Panc1 (cell line): ENCODE results near the gene ZNF511. TPM values are rescaled to one million over a fixed set of nuclear protein-coding genes. Genes with fewer than 3 reads are reported as not detected.

ENCODE experiments used
- ATAC-seq: fragments of 200-7000 bp; cut with Tn5 transposase; 2 replicates; pipeline ENCODE4 v1.9.1; 2020; ENCODE audit warnings: mild to moderate bottlenecking, moderate library complexity
- BruUV-seq: library from RNA; stranded (reverse); fragments of 400-500 nt; replicated peaks from 2 replicates; lab custom pipeline; 2021; lab: Mats Ljungman, UMichigan
- CTCF ChIA-PET: fragments of 300-600 bp; sonication (Branson Sonifier 250); formaldehyde crosslinking; loops from one replicate; lab custom pipeline; 2022; ENCODE audit warnings: antibody characterized with exemption; lab: Charles Lee
- POLR2A ChIA-PET: fragments of 300-600 bp; sonication (Branson Sonifier 250); formaldehyde crosslinking; loops from one replicate; lab custom pipeline; 2022; ENCODE audit warnings: antibody characterized with exemption; lab: Charles Lee
- DNase-seq: peaks from one replicate; pipeline ENCODE4 v3.0.0-alpha.2; 2010; ENCODE audit warnings: low read depth, low spot score
- H3K27ac ChIP-seq: 2 replicates; pipeline ENCODE4 v1.5.1; 2011; ENCODE audit warnings: mild to moderate bottlenecking, low read length, inconsistent platforms
- H3K27me3 ChIP-seq: fragments of 200-500 bp; sonication (Bioruptor generic); 2 replicates; pipeline ENCODE4 v1.6.0; 2014; ENCODE audit warnings: low read length, inconsistent platforms; ENCODE audit not compliant: control insufficient read depth, insufficient read depth
- H3K36me3 ChIP-seq: fragments of 200-500 bp; sonication (Bioruptor generic); 2 replicates; pipeline ENCODE4 v1.5.1; 2014; ENCODE audit warnings: inconsistent platforms, mild to moderate bottlenecking, low read length, moderate library complexity; ENCODE audit not compliant: control insufficient read depth, insufficient read depth
- H3K4me1 ChIP-seq: 2 replicates; pipeline ENCODE4 v1.5.1; 2011; ENCODE audit warnings: inconsistent platforms, mild to moderate bottlenecking, low read length, moderate library complexity; ENCODE audit not compliant: control insufficient read depth, insufficient read depth
- H3K4me3 ChIP-seq, 2 experiments: 2 replicates each; pipeline ENCODE4 v1.5.1; 2011 to 2012; ENCODE audit warnings: low read depth in 2 of 2, low read length in 2 of 2, mild to moderate bottlenecking in 2 of 2, inconsistent platforms in 1 of 2, moderate library complexity in 1 of 2
- H3K9me3 ChIP-seq: fragments of 200-500 bp; sonication (Bioruptor generic); 2 replicates; pipeline ENCODE4 v1.5.1; 2014; ENCODE audit warnings: low read depth, mild to moderate bottlenecking, inconsistent platforms, low read length, moderate library complexity; ENCODE audit not compliant: control insufficient read depth, insufficient read depth
- POLR2AphosphoS5 ChIP-seq: IDR thresholded peaks from 2 replicates; pipeline ENCODE4 v1.6.1; 2012; ENCODE audit warnings: mild to moderate bottlenecking, low read depth, low read length, moderate library complexity
- SIN3A ChIP-seq: IDR thresholded peaks from 2 replicates; pipeline ENCODE4 v1.6.1; 2012; ENCODE audit warnings: low read depth, mild to moderate bottlenecking, low read length, moderate library complexity, borderline replicate concordance; ENCODE audit not compliant: insufficient read depth
- TCF7L2 ChIP-seq: IDR thresholded peaks from 2 replicates; pipeline ENCODE4 v1.6.1; 2011; ENCODE audit warnings: mild to moderate bottlenecking, low read depth, low read length, inconsistent platforms
- in situ Hi-C: cut with HindIII; loops from 2 replicates; pipeline ENCODE4 v1.10.0; 2016; ENCODE audit warnings: low sequenced_read_pairs, low pct_unique_long_range_greater_than_20kb
- intact Hi-C: fragments of 100-400 bp; cut with micrococcal nuclease; formaldehyde crosslinking; loops from one replicate; pipeline ENCODE4 v1.10.0; 2022; ENCODE audit not compliant: unreplicated experiment
- total RNA-seq: library from RNA; stranded (reverse); gene quantifications from one replicate; pipeline ENCODE4 v1.2.1, GENCODE V29; 2021; ENCODE audit not compliant: unreplicated experiment
- TF ChIP-seq, protein P1 (sequence below), 2 experiments: IDR thresholded peaks; 2 replicates each; pipeline ENCODE4 v1.6.1; 2011 to 2012; ENCODE audit warnings: low read depth in 2 of 2, control low read depth in 1 of 2, low read length in 1 of 2, mild to moderate bottlenecking in 1 of 2, moderate library complexity in 1 of 2; ENCODE audit not compliant: insufficient read depth in 1 of 2
- TF ChIP-seq, protein P2 (sequence below): fragments of 450-650 bp; IDR thresholded peaks from 2 replicates; pipeline ENCODE4 v1.5.1; 2017; ENCODE audit warnings: mild to moderate bottlenecking

Gene ZNF511
- total RNA-seq, 1 experiment from 2014 or later = 93.8 TPM

DNA sequence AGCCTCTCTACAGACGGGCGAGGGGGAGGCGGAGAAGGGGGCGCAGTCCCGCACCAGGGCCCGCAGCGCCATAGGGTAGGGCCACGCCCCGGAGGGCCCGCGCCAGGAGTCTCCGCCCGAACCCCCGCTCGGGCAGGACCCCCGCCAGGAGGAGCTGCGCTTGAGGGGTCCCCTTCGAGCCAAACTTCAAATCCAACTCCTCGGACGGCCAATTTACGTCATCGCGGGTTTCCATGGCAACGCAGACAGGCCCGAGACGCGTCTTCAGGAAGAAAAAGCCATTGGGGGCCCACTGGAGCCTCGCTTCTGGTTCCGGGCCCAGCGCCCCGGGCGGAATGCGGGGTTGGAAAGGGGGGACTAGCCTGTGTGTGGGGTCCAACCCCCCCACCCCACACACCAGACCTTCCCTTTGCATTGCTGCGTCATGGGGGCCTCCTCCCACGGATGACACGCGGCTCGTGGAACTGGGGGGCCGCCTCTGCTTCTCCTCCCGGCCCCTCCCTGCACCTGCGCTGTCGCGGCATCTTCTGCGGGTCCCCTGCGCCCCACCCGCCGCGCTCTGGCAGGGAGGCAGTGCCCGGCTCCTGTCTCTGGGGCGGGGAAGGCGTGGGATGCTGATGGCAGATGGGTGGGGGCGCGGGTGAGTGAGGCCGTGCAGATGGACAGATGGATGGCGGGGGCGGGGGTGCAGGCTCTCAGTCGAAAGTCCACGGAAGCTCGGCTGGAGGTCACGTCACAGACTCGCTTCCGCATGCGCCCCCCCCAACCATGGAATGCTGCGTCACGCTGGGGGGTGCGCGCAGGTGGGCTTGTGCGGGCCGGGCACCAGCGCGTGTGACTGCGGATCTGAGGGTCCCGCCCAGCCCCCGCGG, 26.8 kb downstream of the ZNF511 start:
- CTCF ChIA-PET = no interaction called here
- BruUV-seq = no TSS peak

DNA sequence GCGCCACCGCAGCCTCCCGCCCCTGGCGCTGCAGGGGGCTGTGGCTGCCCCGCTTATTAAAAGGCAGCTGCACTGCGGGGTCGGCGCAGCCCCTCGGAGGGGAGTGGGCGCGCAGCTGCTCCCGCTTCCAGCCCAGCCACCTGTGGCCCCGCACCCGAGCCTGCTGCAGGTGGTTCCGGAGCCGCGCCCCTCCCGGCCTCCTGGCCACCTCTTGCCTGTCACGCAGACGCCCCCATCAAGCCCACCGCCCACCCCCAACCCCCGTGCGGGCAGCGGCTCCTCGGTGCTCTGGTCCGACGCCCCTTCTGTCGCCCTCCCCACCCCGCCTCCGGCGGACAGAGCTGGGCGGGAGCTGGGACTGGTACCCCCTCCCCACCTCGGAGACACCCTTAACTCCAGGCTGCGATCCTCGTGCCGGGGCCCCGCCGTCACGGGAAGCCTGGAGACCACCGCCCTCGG, 27.4 kb downstream of the ZNF511 start:
- Histone ChIP-seq H3K27ac (no peak overlapping the region), H3K9me3 (no peaks in the 10 kb centered on the region), H3K4me3 (peak overlapping the region in 1 of 2 experiments; percentile 65; a peak in 1 of 4 replicates), H3K36me3 (no peaks in the 10 kb centered on the region), H3K27me3 (peaks cover 16% of the 10 kb centered on the region), H3K4me1 (no peaks in the 10 kb centered on the region)
- DNase-seq (no peak), ATAC-seq (peak; percentile 27)
- no TSS peak for BruUV-seq
- POLR2A ChIA-PET = no interaction called here
- CTCF ChIA-PET = no interaction called here
- TF ChIP-seq POLR2AphosphoS5 (no peak), SIN3A (no peak), TCF7L2 (no peak)
- TF ChIP-seq, protein P1, sequence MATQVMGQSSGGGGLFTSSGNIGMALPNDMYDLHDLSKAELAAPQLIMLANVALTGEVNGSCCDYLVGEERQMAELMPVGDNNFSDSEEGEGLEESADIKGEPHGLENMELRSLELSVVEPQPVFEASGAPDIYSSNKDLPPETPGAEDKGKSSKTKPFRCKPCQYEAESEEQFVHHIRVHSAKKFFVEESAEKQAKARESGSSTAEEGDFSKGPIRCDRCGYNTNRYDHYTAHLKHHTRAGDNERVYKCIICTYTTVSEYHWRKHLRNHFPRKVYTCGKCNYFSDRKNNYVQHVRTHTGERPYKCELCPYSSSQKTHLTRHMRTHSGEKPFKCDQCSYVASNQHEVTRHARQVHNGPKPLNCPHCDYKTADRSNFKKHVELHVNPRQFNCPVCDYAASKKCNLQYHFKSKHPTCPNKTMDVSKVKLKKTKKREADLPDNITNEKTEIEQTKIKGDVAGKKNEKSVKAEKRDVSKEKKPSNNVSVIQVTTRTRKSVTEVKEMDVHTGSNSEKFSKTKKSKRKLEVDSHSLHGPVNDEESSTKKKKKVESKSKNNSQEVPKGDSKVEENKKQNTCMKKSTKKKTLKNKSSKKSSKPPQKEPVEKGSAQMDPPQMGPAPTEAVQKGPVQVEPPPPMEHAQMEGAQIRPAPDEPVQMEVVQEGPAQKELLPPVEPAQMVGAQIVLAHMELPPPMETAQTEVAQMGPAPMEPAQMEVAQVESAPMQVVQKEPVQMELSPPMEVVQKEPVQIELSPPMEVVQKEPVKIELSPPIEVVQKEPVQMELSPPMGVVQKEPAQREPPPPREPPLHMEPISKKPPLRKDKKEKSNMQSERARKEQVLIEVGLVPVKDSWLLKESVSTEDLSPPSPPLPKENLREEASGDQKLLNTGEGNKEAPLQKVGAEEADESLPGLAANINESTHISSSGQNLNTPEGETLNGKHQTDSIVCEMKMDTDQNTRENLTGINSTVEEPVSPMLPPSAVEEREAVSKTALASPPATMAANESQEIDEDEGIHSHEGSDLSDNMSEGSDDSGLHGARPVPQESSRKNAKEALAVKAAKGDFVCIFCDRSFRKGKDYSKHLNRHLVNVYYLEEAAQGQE (IDR thresholded peaks at IDR 0.05; ENCODE audit: insufficient read depth in 1 of 2, low read depth in 2 of 2, low read length in 1 of 2) = no peak
- in situ Hi-C loops (no loop called here), intact Hi-C loops (no loop called here)

More for the DNA sequence above, 26.8 kb downstream of the ZNF511 start:
- Histone ChIP-seq H3K27me3 (peaks cover 16% of the 10 kb centered on the region), H3K4me3 (peak overlapping the region; percentile 44 to 65), H3K4me1 (no peaks in the 10 kb centered on the region), H3K9me3 (no peaks in the 10 kb centered on the region), H3K36me3 (no peaks in the 10 kb centered on the region), H3K27ac (no peak overlapping the region)
- POLR2A ChIA-PET = no interaction called here
- in situ Hi-C loops = no loop called here
- DNase-seq (no peak), ATAC-seq (peak; percentile 76)
- intact Hi-C loops = no loop called here
- TF ChIP-seq, protein P1 (IDR thresholded peaks at IDR 0.05; ENCODE audit: insufficient read depth in 1 of 2, low read depth in 2 of 2, low read length in 1 of 2) = no peak
- no peak for TF ChIP-seq SIN3A
- no peak for TF ChIP-seq TCF7L2
- TF ChIP-seq POLR2AphosphoS5 = no peak
- TF ChIP-seq, protein P2, sequence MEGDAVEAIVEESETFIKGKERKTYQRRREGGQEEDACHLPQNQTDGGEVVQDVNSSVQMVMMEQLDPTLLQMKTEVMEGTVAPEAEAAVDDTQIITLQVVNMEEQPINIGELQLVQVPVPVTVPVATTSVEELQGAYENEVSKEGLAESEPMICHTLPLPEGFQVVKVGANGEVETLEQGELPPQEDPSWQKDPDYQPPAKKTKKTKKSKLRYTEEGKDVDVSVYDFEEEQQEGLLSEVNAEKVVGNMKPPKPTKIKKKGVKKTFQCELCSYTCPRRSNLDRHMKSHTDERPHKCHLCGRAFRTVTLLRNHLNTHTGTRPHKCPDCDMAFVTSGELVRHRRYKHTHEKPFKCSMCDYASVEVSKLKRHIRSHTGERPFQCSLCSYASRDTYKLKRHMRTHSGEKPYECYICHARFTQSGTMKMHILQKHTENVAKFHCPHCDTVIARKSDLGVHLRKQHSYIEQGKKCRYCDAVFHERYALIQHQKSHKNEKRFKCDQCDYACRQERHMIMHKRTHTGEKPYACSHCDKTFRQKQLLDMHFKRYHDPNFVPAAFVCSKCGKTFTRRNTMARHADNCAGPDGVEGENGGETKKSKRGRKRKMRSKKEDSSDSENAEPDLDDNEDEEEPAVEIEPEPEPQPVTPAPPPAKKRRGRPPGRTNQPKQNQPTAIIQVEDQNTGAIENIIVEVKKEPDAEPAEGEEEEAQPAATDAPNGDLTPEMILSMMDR = no peak
